ENCODE data around the gene ATP6V1F. TPM values are rescaled to one million over a fixed set of nuclear protein-coding genes. Genes with fewer than 3 reads are reported as not detected.

Gene ATP6V1F
- total and polyA plus RNA-seq, 4 donors, result 83.7 to 270 (median 103) TPM

GRCh38 chr7:128876127-128876526, 13.5 kb downstream of the ATP6V1F start:
- H3K27me3 ChIP-seq (ENCODE audit: control insufficient read depth in 1 of 2, insufficient read depth in 2 of 2, low read length in 1 of 2), result no peaks in the 10 kb centered on the region
- H3K36me3 ChIP-seq (ENCODE audit: control insufficient read depth in 1 of 2, insufficient read depth in 2 of 2, low read length in 1 of 2), result no peaks in the 10 kb centered on the region
- no peak for ATAC-seq (ENCODE audit: low FRiP score)
- no peak overlapping the region for H3K4me3 ChIP-seq (ENCODE audit: low read length in 2 of 2)
- no peaks in the 10 kb centered on the region for H3K4me1 ChIP-seq (ENCODE audit: control insufficient read depth in 1 of 2, insufficient read depth in 2 of 2, low read length in 2 of 2)
- intact Hi-C loops (cut with DNase I), result no loop called here
- no peak overlapping the region for H3K27ac ChIP-seq (ENCODE audit: low read depth in 1 of 2, low read length in 2 of 2)
- WGBS, 2 donors, result 70 to 73% methylated on average over 3 of the region's 3 CpGs
- no peaks in the 10 kb centered on the region for H3K9me3 ChIP-seq (ENCODE audit: control insufficient read depth, low read length)
- peak; percentile 9 to 17 for DNase-seq

GRCh38 chr7:128876586-128876977, 13.9 kb downstream of the ATP6V1F start:
- Histone ChIP-seq H3K9me3 (ENCODE audit: control insufficient read depth, low read length) (no peaks in the 10 kb centered on the region), H3K27ac (ENCODE audit: low read depth in 1 of 2, low read length in 2 of 2) (no peak overlapping the region), H3K4me1 (ENCODE audit: control insufficient read depth in 1 of 2, insufficient read depth in 2 of 2, low read length in 2 of 2) (no peaks in the 10 kb centered on the region), H3K4me3 (ENCODE audit: low read length in 2 of 2) (no peak overlapping the region), H3K27me3 (ENCODE audit: control insufficient read depth in 1 of 2, insufficient read depth in 2 of 2, low read length in 1 of 2) (no peaks in the 10 kb centered on the region), H3K36me3 (ENCODE audit: control insufficient read depth in 1 of 2, insufficient read depth in 2 of 2, low read length in 1 of 2) (no peaks in the 10 kb centered on the region)
- WGBS, 2 donors, result 90 to 95% methylated on average over 5 of the region's 5 CpGs
- DNase-seq (peak; percentile 25 to 53), ATAC-seq (ENCODE audit: low FRiP score) (no peak)
- intact Hi-C loops (cut with DNase I), result no loop called here

GRCh38 chr7:128876978-128877755, 14.5 kb downstream of the ATP6V1F start:
- H3K4me3 ChIP-seq (ENCODE audit: low read length in 2 of 2), result no peak overlapping the region
- no peaks in the 10 kb centered on the region for H3K27me3 ChIP-seq (ENCODE audit: control insufficient read depth in 1 of 2, insufficient read depth in 2 of 2, low read length in 1 of 2)
- intact Hi-C loops (cut with DNase I), result no loop called here
- ATAC-seq (ENCODE audit: low FRiP score), result no peak
- no peaks in the 10 kb centered on the region for H3K9me3 ChIP-seq (ENCODE audit: control insufficient read depth, low read length)
- WGBS, 2 donors, result 92 to 93% methylated on average over 31 to 32 of the region's 32 CpGs
- H3K36me3 ChIP-seq (ENCODE audit: control insufficient read depth in 1 of 2, insufficient read depth in 2 of 2, low read length in 1 of 2), result no peaks in the 10 kb centered on the region
- H3K4me1 ChIP-seq (ENCODE audit: control insufficient read depth in 1 of 2, insufficient read depth in 2 of 2, low read length in 2 of 2), result no peaks in the 10 kb centered on the region
- H3K27ac ChIP-seq (ENCODE audit: low read depth in 1 of 2, low read length in 2 of 2), result no peak overlapping the region
- peak in 1 of 2 donors; percentile 64 for DNase-seq

GRCh38 chr7:128877756-128878120, 15.1 kb downstream of the ATP6V1F start:
- 85 to 89% methylated on average over 4 of the region's 4 CpGs for whole genome bisulfite sequencing, 2 donors
- no peaks in the 10 kb centered on the region for H3K36me3 ChIP-seq (ENCODE audit: control insufficient read depth in 1 of 2, insufficient read depth in 2 of 2, low read length in 1 of 2)
- H3K4me3 ChIP-seq (ENCODE audit: low read length in 2 of 2), result no peak overlapping the region
- H3K4me1 ChIP-seq (ENCODE audit: control insufficient read depth in 1 of 2, insufficient read depth in 2 of 2, low read length in 2 of 2), result no peaks in the 10 kb centered on the region
- no peak for ATAC-seq (ENCODE audit: low FRiP score)
- intact Hi-C loops (cut with DNase I), result no loop called here
- no peak overlapping the region for H3K27ac ChIP-seq (ENCODE audit: low read depth in 1 of 2, low read length in 2 of 2)
- DNase-seq, result no peak
- no peaks in the 10 kb centered on the region for H3K27me3 ChIP-seq (ENCODE audit: control insufficient read depth in 1 of 2, insufficient read depth in 2 of 2, low read length in 1 of 2)
- H3K9me3 ChIP-seq (ENCODE audit: control insufficient read depth, low read length), result no peaks in the 10 kb centered on the region

GRCh38 chr7:128878226-128879105, 15.8 kb downstream of the ATP6V1F start:
- 92 to 93% methylated on average over 14 of the region's 14 CpGs for WGBS, 2 donors
- no peaks in the 10 kb centered on the region for H3K36me3 ChIP-seq (ENCODE audit: control insufficient read depth in 1 of 2, insufficient read depth in 2 of 2, low read length in 1 of 2)
- no peak overlapping the region for H3K4me3 ChIP-seq (ENCODE audit: low read length in 2 of 2)
- H3K9me3 ChIP-seq (ENCODE audit: control insufficient read depth, low read length), result no peaks in the 10 kb centered on the region
- intact Hi-C loops (cut with DNase I), result no loop called here
- no peaks in the 10 kb centered on the region for H3K27me3 ChIP-seq (ENCODE audit: control insufficient read depth in 1 of 2, insufficient read depth in 2 of 2, low read length in 1 of 2)
- DNase-seq (peak in 1 of 2 donors; percentile 56), ATAC-seq (ENCODE audit: low FRiP score) (no peak)
- H3K4me1 ChIP-seq (ENCODE audit: control insufficient read depth in 1 of 2, insufficient read depth in 2 of 2, low read length in 2 of 2), result no peaks in the 10 kb centered on the region
- no peak overlapping the region for H3K27ac ChIP-seq (ENCODE audit: low read depth in 1 of 2, low read length in 2 of 2)

GRCh38 chr7:128879461-128879938, 16.8 kb downstream of the ATP6V1F start:
- intact Hi-C loops (cut with DNase I), result no loop called here
- Histone ChIP-seq H3K4me1 (ENCODE audit: control insufficient read depth in 1 of 2, insufficient read depth in 2 of 2, low read length in 2 of 2) (no peaks in the 10 kb centered on the region), H3K27ac (ENCODE audit: low read depth in 1 of 2, low read length in 2 of 2) (no peak overlapping the region), H3K27me3 (ENCODE audit: control insufficient read depth in 1 of 2, insufficient read depth in 2 of 2, low read length in 1 of 2) (no peaks in the 10 kb centered on the region), H3K9me3 (ENCODE audit: control insufficient read depth, low read length) (no peaks in the 10 kb centered on the region), H3K36me3 (ENCODE audit: control insufficient read depth in 1 of 2, insufficient read depth in 2 of 2, low read length in 1 of 2) (no peaks in the 10 kb centered on the region), H3K4me3 (ENCODE audit: low read length in 2 of 2) (no peak overlapping the region)
- peak; percentile 49 to 70 for DNase-seq
- ATAC-seq (ENCODE audit: low FRiP score), result no peak
- 75 to 83% methylated on average over 19 of the region's 19 CpGs for WGBS, 2 donors

GRCh38 chr7:128879939-128880746, 17.5 kb downstream of the ATP6V1F start:
- Histone ChIP-seq H3K27ac (ENCODE audit: low read depth in 1 of 2, low read length in 2 of 2) (no peak overlapping the region), H3K4me3 (ENCODE audit: low read length in 2 of 2) (no peak overlapping the region), H3K36me3 (ENCODE audit: control insufficient read depth in 1 of 2, insufficient read depth in 2 of 2, low read length in 1 of 2) (no peaks in the 10 kb centered on the region), H3K4me1 (ENCODE audit: control insufficient read depth in 1 of 2, insufficient read depth in 2 of 2, low read length in 2 of 2) (no peaks in the 10 kb centered on the region), H3K9me3 (ENCODE audit: control insufficient read depth, low read length) (no peaks in the 10 kb centered on the region), H3K27me3 (ENCODE audit: control insufficient read depth in 1 of 2, insufficient read depth in 2 of 2, low read length in 1 of 2) (no peaks in the 10 kb centered on the region)
- WGBS, 2 donors, result 30 to 37% methylated on average over 27 to 31 of the region's 31 CpGs
- ATAC-seq (ENCODE audit: low FRiP score), result peak; percentile 80
- intact Hi-C loops (cut with DNase I), result loop anchor here (2.0 to 10.0 kb wide), 4 partner anchors 208 to 408 kb away; partner anchors contain the start of genes GARIN1A (in 1 of the 2) and METTL2B (in 1 of the 2)
- peak; percentile 65 to 88 for DNase-seq

- Histone ChIP-seq H3K4me3 (ENCODE audit: low read length in 2 of 2) (no peak overlapping the region), H3K27me3 (ENCODE audit: control insufficient read depth in 1 of 2, insufficient read depth in 2 of 2, low read length in 1 of 2) (no peaks in the 10 kb centered on the region), H3K27ac (ENCODE audit: low read depth in 1 of 2, low read length in 2 of 2) (no peak overlapping the region), H3K9me3 (ENCODE audit: control insufficient read depth, low read length) (no peaks in the 10 kb centered on the region), H3K36me3 (ENCODE audit: control insufficient read depth in 1 of 2, insufficient read depth in 2 of 2, low read length in 1 of 2) (no peaks in the 10 kb centered on the region), H3K4me1 (ENCODE audit: control insufficient read depth in 1 of 2, insufficient read depth in 2 of 2, low read length in 2 of 2) (no peaks in the 10 kb centered on the region)
- intact Hi-C loops (cut with DNase I), result loop anchor here (2.0 to 10.0 kb wide), 4 partner anchors 209 to 409 kb away; partner anchors contain the start of genes GARIN1A (in 1 of the 2) and METTL2B (in 1 of the 2)
- ATAC-seq (ENCODE audit: low FRiP score), result no peak
- WGBS, 2 donors, result 71 to 72% methylated on average over 11 of the region's 11 CpGs
- DNase-seq, result peak in 1 of 2 donors; percentile 71
Observed at GRCh38 chr7:128880791-128881457, 18.3 kb downstream of the ATP6V1F start.

All from aorta (tissue), 5 donors.